Measurements from ENCODE around the gene KMT5C. TPM values are rescaled to one million over a fixed set of nuclear protein-coding genes. Genes with fewer than 3 reads are reported as not detected.

KMT5C gene
- total and polyA plus RNA-seq, 10 of the 15 experiments (the other 5 are each of a cell fraction or from before 2014, with no cell fraction given): 0.20 to 15.8 (median 4.3) TPM; not detected in 1

DNA sequence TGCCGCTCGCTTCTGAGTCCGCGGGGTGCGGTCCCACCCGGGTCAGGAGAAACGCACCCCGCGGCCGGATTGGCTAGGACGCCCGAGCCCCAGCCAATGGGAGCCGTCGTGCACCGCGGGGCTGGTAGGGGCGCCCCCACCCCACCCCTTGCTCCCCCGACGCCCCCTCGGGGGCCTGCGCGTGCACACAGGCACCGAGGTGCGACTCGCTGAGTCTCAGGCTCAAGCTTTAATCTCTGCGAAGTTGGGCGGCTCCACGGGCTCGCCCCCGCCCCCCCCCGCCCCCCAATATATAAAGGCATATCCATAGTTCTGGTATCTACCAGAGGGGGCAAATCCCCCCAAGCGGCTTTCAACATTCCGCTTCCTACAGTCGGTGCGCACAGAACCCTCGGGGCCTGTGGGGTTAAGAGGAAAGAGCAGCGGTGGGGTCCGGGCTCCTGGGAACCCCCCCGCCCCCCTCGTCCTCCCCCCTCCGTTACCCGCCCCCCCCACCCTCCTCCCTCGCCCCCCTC, 15.1 kb downstream of the KMT5C start, which contains the start of gene COX6B2 (continued):
- TF ChIP-seq, protein P1, sequence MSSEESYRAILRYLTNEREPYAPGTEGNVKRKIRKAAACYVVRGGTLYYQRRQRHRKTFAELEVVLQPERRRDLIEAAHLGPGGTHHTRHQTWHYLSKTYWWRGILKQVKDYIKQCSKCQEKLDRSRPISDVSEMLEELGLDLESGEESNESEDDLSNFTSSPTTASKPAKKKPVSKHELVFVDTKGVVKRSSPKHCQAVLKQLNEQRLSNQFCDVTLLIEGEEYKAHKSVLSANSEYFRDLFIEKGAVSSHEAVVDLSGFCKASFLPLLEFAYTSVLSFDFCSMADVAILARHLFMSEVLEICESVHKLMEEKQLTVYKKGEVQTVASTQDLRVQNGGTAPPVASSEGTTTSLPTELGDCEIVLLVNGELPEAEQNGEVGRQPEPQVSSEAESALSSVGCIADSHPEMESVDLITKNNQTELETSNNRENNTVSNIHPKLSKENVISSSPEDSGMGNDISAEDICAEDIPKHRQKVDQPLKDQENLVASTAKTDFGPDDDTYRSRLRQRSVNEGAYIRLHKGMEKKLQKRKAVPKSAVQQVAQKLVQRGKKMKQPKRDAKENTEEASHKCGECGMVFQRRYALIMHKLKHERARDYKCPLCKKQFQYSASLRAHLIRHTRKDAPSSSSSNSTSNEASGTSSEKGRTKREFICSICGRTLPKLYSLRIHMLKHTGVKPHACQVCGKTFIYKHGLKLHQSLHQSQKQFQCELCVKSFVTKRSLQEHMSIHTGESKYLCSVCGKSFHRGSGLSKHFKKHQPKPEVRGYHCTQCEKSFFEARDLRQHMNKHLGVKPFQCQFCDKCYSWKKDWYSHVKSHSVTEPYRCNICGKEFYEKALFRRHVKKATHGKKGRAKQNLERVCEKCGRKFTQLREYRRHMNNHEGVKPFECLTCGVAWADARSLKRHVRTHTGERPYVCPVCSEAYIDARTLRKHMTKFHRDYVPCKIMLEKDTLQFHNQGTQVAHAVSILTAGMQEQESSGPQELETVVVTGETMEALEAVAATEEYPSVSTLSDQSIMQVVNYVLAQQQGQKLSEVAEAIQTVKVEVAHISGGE (CRISPR knock-in tag; IDR thresholded peaks at IDR 0.05): no peak
- TF ChIP-seq ZNF622 (IDR thresholded peaks at IDR 0.05) (no peak), SUPT20H (IDR thresholded peaks at IDR 0.05; ENCODE audit: borderline replicate concordance, control insufficient read depth, low read depth, low read length) (no peak), NR2C2 (IDR thresholded peaks at IDR 0.05; ENCODE audit: borderline replicate concordance, control insufficient read depth, insufficient read length, low read depth) (no peak), RCOR1 (conservative IDR thresholded peaks at IDR 0.05; ENCODE audit: low read depth, low read length) (no peak), SMAD1 (IDR thresholded peaks at IDR 0.05; ENCODE audit: low read depth, partially characterized antibody) (no peak)

DNA sequence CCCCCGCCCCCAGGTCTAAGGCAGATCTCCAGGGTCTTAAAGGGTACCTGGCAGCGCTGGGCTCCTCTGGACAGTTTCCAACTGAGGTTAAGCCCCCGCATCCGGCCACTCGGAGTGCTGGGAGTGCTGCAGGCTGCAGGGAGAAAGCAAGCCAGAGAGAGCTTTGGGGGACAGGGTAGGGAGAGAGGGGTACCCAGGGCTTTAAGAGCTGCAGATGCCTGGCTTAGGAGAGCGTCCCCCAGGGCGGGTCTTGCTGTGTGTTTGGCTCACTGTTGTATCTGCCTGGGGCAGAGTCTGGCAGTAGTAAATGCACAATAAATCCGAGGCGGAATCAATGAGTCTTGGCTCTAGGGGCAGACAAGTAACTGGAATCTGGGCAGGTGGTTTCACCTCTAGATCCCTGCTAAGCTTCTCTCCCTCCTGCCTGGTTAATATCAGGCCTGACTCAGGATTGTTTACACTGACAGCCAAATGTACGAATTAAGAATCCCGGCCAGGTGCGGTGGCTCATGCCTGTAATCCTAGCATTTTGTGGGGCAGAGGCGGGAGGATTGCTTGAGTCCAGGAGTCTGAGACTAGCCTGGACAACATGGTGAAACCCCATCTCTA, 15.6 kb downstream of the KMT5C start:
- H3K27ac ChIP-seq (ENCODE audit: control insufficient read depth, insufficient read depth): no peak overlapping the region
- H3K9ac ChIP-seq (ENCODE audit: control insufficient read depth, insufficient read depth, low read length): no peak overlapping the region
- in situ Hi-C loops (cut with MboI) (no loop called here), intact Hi-C loops (cut with micrococcal nuclease; ENCODE audit: unreplicated experiment) (no loop called here)
- no peaks in the 10 kb centered on the region for H3K36me3 ChIP-seq (ENCODE audit: control insufficient read depth in 2 of 2, insufficient read depth in 2 of 2, low read length in 1 of 2)
- RAD21 ChIA-PET (ENCODE audit: unreplicated experiment): no interaction called here
- no peaks in the 10 kb centered on the region for H3K9me3 ChIP-seq (replicated peaks; ENCODE audit: control insufficient read depth, insufficient read depth, low read length)
- ATAC-seq: no peak
- no peaks in the 10 kb centered on the region; the same call in 1 of the 2 replicates for H4K20me1 ChIP-seq (ENCODE audit: control insufficient read depth, insufficient read depth)
- H2AFZ ChIP-seq (ENCODE audit: control insufficient read depth, low read depth, low read length): no peak overlapping the region
- no TSS peak for BruUV-seq (replicated peaks)
- H3K4me3 ChIP-seq: no peak overlapping the region
- POLR2A ChIA-PET: no interaction called here
- WGBS (ENCODE audit: insufficient coverage, insufficient replicate concordance, low lambda C conversion rate, missing lambda C conversion rate): 39% methylated on average over 12 of the region's 13 CpGs
- H3K4me1 ChIP-seq (ENCODE audit: control insufficient read depth, insufficient read depth, low read length): no peaks in the 10 kb centered on the region; the same call in 1 of the 2 replicates
- CTCF ChIA-PET: no interaction called here
- DNase-seq (ENCODE audit: low read depth, low spot score): no peak
- SMC1A ChIA-PET (ENCODE audit: uncharacterized antibody, unreplicated experiment): no interaction called here
- H3K4me2 ChIP-seq (ENCODE audit: control insufficient read depth, insufficient read depth): no peak overlapping the region
- H3K79me2 ChIP-seq (ENCODE audit: control insufficient read depth, insufficient read depth, low read length): no peaks in the 10 kb centered on the region
- FAIRE-seq: no peak
- peaks cover 4 to 13% of the 10 kb centered on the region in 2 experiments; a peak in 3 of 4 replicates for H3K27me3 ChIP-seq (replicated peaks in 1 of 2; ENCODE audit: control insufficient read depth in 2 of 2, insufficient read depth in 2 of 2, low read length in 1 of 2)
- TF ChIP-seq ZNF622 (IDR thresholded peaks at IDR 0.05): no peak
- no peak for TF ChIP-seq IKZF1 (conservative IDR thresholded peaks at IDR 0.05)
- TF ChIP-seq, protein P2, sequence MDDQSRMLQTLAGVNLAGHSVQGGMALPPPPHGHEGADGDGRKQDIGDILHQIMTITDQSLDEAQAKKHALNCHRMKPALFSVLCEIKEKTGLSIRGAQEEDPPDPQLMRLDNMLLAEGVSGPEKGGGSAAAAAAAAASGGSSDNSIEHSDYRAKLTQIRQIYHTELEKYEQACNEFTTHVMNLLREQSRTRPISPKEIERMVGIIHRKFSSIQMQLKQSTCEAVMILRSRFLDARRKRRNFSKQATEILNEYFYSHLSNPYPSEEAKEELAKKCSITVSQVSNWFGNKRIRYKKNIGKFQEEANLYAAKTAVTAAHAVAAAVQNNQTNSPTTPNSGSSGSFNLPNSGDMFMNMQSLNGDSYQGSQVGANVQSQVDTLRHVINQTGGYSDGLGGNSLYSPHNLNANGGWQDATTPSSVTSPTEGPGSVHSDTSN (IDR thresholded peaks at IDR 0.05; ENCODE audit: insufficient replicate concordance, low read depth, low read length): no peak
- TF ChIP-seq RAD51 (IDR thresholded peaks at IDR 0.05): no peak
- no peak for TF ChIP-seq ZNF384 (IDR thresholded peaks at IDR 0.05; ENCODE audit: borderline replicate concordance, low read depth, low read length)
- no peak for TF ChIP-seq SPI1 (IDR thresholded peaks at IDR 0.05; ENCODE audit: borderline replicate concordance, insufficient read depth, low read depth, low read length)
- no peak for TF ChIP-seq TCF3 (IDR thresholded peaks at IDR 0.05; ENCODE audit: borderline replicate concordance, insufficient read depth, low read depth, low read length)
- no peak for TF ChIP-seq PML (IDR thresholded peaks at IDR 0.05; ENCODE audit: low read length)
- no peak for TF ChIP-seq NRF1 (conservative IDR thresholded peaks at IDR 0.05; ENCODE audit: low read depth, low read length)
- no peak for TF ChIP-seq ZNF24 (IDR thresholded peaks at IDR 0.05)
- TF ChIP-seq STAT1 (conservative IDR thresholded peaks at IDR 0.05): no peak
- TF ChIP-seq SMAD5 (IDR thresholded peaks at IDR 0.05; ENCODE audit: low read depth): no peak
- no peak for TF ChIP-seq PAX8 (IDR thresholded peaks at IDR 0.05)
- TF ChIP-seq TAF1 (IDR thresholded peaks at IDR 0.05; ENCODE audit: borderline replicate concordance, low read depth, low read length): no peak
- no peak for TF ChIP-seq DPF2 (IDR thresholded peaks at IDR 0.05)
